ENCODE results near the gene ROR2.

Gene ROR2

GRCh38 chr9:91972076-91972626 is 22.1 kb upstream of the ROR2 start:
- no peaks in the 10 kb centered on the region for H3K36me3 ChIP-seq (ENCODE audit: control insufficient read depth, insufficient read depth, low read length, severe bottlenecking)
- no peak overlapping the region for H3K9ac ChIP-seq (ENCODE audit: low read length)
- no peak overlapping the region for H3K4me3 ChIP-seq (ENCODE audit: low read length)
- no peaks in the 10 kb centered on the region for H3K4me1 ChIP-seq (ENCODE audit: control insufficient read depth, insufficient read depth, low read length)
- H3K9me3 ChIP-seq (ENCODE audit: control insufficient read depth, low read length) = no peaks in the 10 kb centered on the region
- DNase-seq (ENCODE audit: low read depth) = no peak
- H3K27me3 ChIP-seq (replicated peaks; ENCODE audit: control insufficient read depth, insufficient read depth, low read length) = no peaks in the 10 kb centered on the region

- no peaks in the 10 kb centered on the region for H3K36me3 ChIP-seq (ENCODE audit: control insufficient read depth, insufficient read depth, low read length, severe bottlenecking)
- no peaks in the 10 kb centered on the region for H3K4me1 ChIP-seq (ENCODE audit: control insufficient read depth, insufficient read depth, low read length)
- peaks cover 9% of the 10 kb centered on the region for H3K9me3 ChIP-seq (ENCODE audit: control insufficient read depth, low read length)
- no peaks in the 10 kb centered on the region for H3K27me3 ChIP-seq (replicated peaks; ENCODE audit: control insufficient read depth, insufficient read depth, low read length)
- no peak overlapping the region for H3K9ac ChIP-seq (ENCODE audit: low read length)
- no peak for DNase-seq (ENCODE audit: low read depth)
- no peak overlapping the region for H3K4me3 ChIP-seq (ENCODE audit: low read length)
Observed at GRCh38 chr9:91967259-91967658, 17.2 kb upstream of the ROR2 start.

DNA sequence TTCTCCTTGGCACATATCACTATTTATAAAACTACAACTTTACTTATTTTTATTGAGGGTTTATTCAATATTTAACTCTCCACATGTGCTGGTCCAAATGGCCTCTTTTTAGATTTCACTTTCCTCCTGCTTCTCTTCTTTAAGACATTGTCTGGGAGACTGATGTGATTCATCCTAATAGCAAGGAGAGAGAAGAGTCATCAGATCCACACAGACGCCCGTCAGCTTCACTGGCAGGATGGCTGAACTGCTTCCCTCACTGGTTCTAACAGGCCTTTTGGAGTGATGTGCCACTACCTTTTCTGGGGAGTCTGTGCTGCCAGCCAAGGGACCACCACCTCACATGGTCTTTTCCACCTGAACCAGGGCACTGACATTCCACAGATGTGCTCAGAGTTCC is 16.5 kb upstream of the ROR2 start:
- Histone ChIP-seq H3K4me3 (ENCODE audit: low read length) (no peak overlapping the region), H3K27me3 (replicated peaks; ENCODE audit: control insufficient read depth, insufficient read depth, low read length) (no peaks in the 10 kb centered on the region), H3K9ac (ENCODE audit: low read length) (no peak overlapping the region), H3K36me3 (ENCODE audit: control insufficient read depth, insufficient read depth, low read length, severe bottlenecking) (no peaks in the 10 kb centered on the region), H3K9me3 (ENCODE audit: control insufficient read depth, low read length) (peaks cover 9% of the 10 kb centered on the region), H3K4me1 (ENCODE audit: control insufficient read depth, insufficient read depth, low read length) (no peaks in the 10 kb centered on the region)
- no peak for DNase-seq (ENCODE audit: low read depth)

GRCh38 chr9:91963711-91964240 is 13.7 kb upstream of the ROR2 start:
- Histone ChIP-seq H3K9ac (ENCODE audit: low read length) (no peak overlapping the region), H3K27me3 (replicated peaks; ENCODE audit: control insufficient read depth, insufficient read depth, low read length) (no peaks in the 10 kb centered on the region), H3K4me1 (ENCODE audit: control insufficient read depth, insufficient read depth, low read length) (no peaks in the 10 kb centered on the region), H3K4me3 (ENCODE audit: low read length) (no peak overlapping the region), H3K36me3 (ENCODE audit: control insufficient read depth, insufficient read depth, low read length, severe bottlenecking) (no peaks in the 10 kb centered on the region), H3K9me3 (ENCODE audit: control insufficient read depth, low read length) (peaks cover 16% of the 10 kb centered on the region)
- no peak for DNase-seq (ENCODE audit: low read depth)

GRCh38 chr9:91960367-91960766 is 10.3 kb upstream of the ROR2 start:
- no peaks in the 10 kb centered on the region for H3K36me3 ChIP-seq (ENCODE audit: control insufficient read depth, insufficient read depth, low read length, severe bottlenecking)
- H3K9ac ChIP-seq (ENCODE audit: low read length) = no peak overlapping the region
- no peaks in the 10 kb centered on the region for H3K27me3 ChIP-seq (replicated peaks; ENCODE audit: control insufficient read depth, insufficient read depth, low read length)
- DNase-seq (ENCODE audit: low read depth) = no peak
- peaks cover 10% of the 10 kb centered on the region for H3K4me1 ChIP-seq (ENCODE audit: control insufficient read depth, insufficient read depth, low read length)
- H3K4me3 ChIP-seq (ENCODE audit: low read length) = no peak overlapping the region
- peaks cover 16% of the 10 kb centered on the region for H3K9me3 ChIP-seq (ENCODE audit: control insufficient read depth, low read length)

GRCh38 chr9:91958174-91958573 is 8.1 kb upstream of the ROR2 start:
- peak overlapping the region; percentile 20 for H3K9ac ChIP-seq (ENCODE audit: low read length)
- no peaks in the 10 kb centered on the region for H3K36me3 ChIP-seq (ENCODE audit: control insufficient read depth, insufficient read depth, low read length, severe bottlenecking)
- no peaks in the 10 kb centered on the region for H3K27me3 ChIP-seq (replicated peaks; ENCODE audit: control insufficient read depth, insufficient read depth, low read length)
- peaks cover 15% of the 10 kb centered on the region for H3K4me1 ChIP-seq (ENCODE audit: control insufficient read depth, insufficient read depth, low read length)
- peaks cover 7% of the 10 kb centered on the region for H3K9me3 ChIP-seq (ENCODE audit: control insufficient read depth, low read length)
- DNase-seq (ENCODE audit: low read depth) = no peak
- H3K4me3 ChIP-seq (ENCODE audit: low read length) = no peak overlapping the region

DNA sequence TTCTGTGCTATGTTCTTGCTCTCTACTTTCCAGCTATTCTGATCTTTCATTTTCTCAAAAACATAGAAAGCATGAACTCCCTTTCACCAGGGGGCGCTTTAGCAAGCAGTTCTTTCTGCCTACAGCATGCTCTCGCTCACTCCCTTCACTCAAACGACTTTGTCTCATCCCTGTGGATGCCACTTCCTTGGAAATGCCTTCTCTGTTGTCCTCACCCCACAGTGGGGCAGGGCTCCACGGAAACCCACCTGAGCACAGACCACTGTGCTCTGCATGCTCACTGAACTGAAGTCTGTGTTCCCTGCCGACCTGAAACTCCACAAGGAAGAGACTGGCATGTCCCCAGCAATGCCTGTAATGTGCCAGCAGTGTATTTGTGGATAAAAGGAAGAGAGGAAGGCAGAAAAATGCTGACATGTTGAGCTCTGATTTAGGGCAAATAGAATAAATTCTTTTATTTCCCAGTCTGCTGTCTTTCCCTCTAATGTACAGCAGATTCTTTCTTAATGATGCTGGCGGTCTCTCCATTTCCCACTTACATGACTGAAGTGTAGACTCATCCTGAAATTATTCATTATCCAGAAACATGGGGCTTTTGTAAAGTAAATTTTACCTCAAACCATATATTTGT is 4.9 kb upstream of the ROR2 start:
- peak; percentile 83 for DNase-seq (ENCODE audit: low read depth)
- Histone ChIP-seq H3K27me3 (replicated peaks; ENCODE audit: control insufficient read depth, insufficient read depth, low read length) (no peaks in the 10 kb centered on the region), H3K4me1 (ENCODE audit: control insufficient read depth, insufficient read depth, low read length) (peaks cover 15% of the 10 kb centered on the region), H3K36me3 (ENCODE audit: control insufficient read depth, insufficient read depth, low read length, severe bottlenecking) (no peaks in the 10 kb centered on the region), H3K4me3 (ENCODE audit: low read length) (peak overlapping the region; percentile 62), H3K9me3 (ENCODE audit: control insufficient read depth, low read length) (peaks cover 8% of the 10 kb centered on the region), H3K9ac (ENCODE audit: low read length) (no peak overlapping the region)

DNA sequence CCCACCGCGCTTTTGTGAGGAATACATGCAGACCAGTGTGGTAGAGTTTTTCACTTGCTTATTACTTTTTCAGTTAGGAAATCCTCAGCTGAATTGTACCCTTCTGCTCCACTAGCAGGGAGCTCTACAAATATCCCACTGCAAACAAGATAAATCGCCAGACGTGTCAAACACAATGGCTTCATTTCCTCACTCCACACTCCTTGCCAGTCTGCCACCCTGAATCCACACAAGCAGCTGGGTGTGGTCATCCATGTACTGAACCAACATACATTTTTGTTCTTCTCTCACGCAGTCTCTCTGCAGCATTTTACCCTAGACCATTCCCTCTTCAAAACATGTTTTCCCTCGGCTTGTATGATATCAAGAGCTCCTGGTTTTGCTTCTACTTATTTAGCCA is 3.7 kb upstream of the ROR2 start:
- DNase-seq (ENCODE audit: low read depth) = no peak
- H3K4me3 ChIP-seq (ENCODE audit: low read length) = no peak overlapping the region
- H3K36me3 ChIP-seq (ENCODE audit: control insufficient read depth, insufficient read depth, low read length, severe bottlenecking) = no peaks in the 10 kb centered on the region
- H3K27me3 ChIP-seq (replicated peaks; ENCODE audit: control insufficient read depth, insufficient read depth, low read length) = no peaks in the 10 kb centered on the region
- peaks cover 8% of the 10 kb centered on the region for H3K9me3 ChIP-seq (ENCODE audit: control insufficient read depth, low read length)
- no peak overlapping the region for H3K9ac ChIP-seq (ENCODE audit: low read length)
- H3K4me1 ChIP-seq (ENCODE audit: control insufficient read depth, insufficient read depth, low read length) = peaks cover 15% of the 10 kb centered on the region

GRCh38 chr9:91951944-91952520 is 2.0 kb upstream of the ROR2 start:
- Histone ChIP-seq H3K9me3 (ENCODE audit: control insufficient read depth, low read length) (peaks cover 8% of the 10 kb centered on the region), H3K36me3 (ENCODE audit: control insufficient read depth, insufficient read depth, low read length, severe bottlenecking) (no peaks in the 10 kb centered on the region), H3K9ac (ENCODE audit: low read length) (no peak overlapping the region), H3K4me1 (ENCODE audit: control insufficient read depth, insufficient read depth, low read length) (peaks cover 5% of the 10 kb centered on the region), H3K27me3 (replicated peaks; ENCODE audit: control insufficient read depth, insufficient read depth, low read length) (no peaks in the 10 kb centered on the region), H3K4me3 (ENCODE audit: low read length) (no peak overlapping the region)
- no peak for DNase-seq (ENCODE audit: low read depth)

GRCh38 chr9:91949392-91949945 is 559 bp downstream of the ROR2 start:
- no peak for DNase-seq (ENCODE audit: low read depth)
- no peaks in the 10 kb centered on the region for H3K27me3 ChIP-seq (replicated peaks; ENCODE audit: control insufficient read depth, insufficient read depth, low read length)

GRCh38 chr9:91948597-91949391 is 1.2 kb downstream of the ROR2 start:
- H3K9me3 ChIP-seq (ENCODE audit: control insufficient read depth, low read length) = peaks cover 8% of the 10 kb centered on the region
- H3K4me3 ChIP-seq (ENCODE audit: low read length) = peak overlapping the region; percentile 79
- H3K27me3 ChIP-seq (replicated peaks; ENCODE audit: control insufficient read depth, insufficient read depth, low read length) = no peaks in the 10 kb centered on the region
- H3K9ac ChIP-seq (ENCODE audit: low read length) = peak overlapping the region; percentile 78
- peak; percentile 28 for DNase-seq (ENCODE audit: low read depth)
- H3K36me3 ChIP-seq (ENCODE audit: control insufficient read depth, insufficient read depth, low read length, severe bottlenecking) = no peaks in the 10 kb centered on the region
- peaks cover 10% of the 10 kb centered on the region for H3K4me1 ChIP-seq (ENCODE audit: control insufficient read depth, insufficient read depth, low read length)

More at GRCh38 chr9:91949392-91949945, 559 bp downstream of the ROR2 start:
- peaks cover 8% of the 10 kb centered on the region for H3K9me3 ChIP-seq (ENCODE audit: control insufficient read depth, low read length)
- H3K9ac ChIP-seq (ENCODE audit: low read length) = peak overlapping the region; percentile 78
- peak overlapping the region; percentile 79 for H3K4me3 ChIP-seq (ENCODE audit: low read length)
- peaks cover 10% of the 10 kb centered on the region for H3K4me1 ChIP-seq (ENCODE audit: control insufficient read depth, insufficient read depth, low read length)
- H3K36me3 ChIP-seq (ENCODE audit: control insufficient read depth, insufficient read depth, low read length, severe bottlenecking) = no peaks in the 10 kb centered on the region

All from adipocyte (in vitro differentiated cells).